ENCODE results near the gene NIN.

DNA sequence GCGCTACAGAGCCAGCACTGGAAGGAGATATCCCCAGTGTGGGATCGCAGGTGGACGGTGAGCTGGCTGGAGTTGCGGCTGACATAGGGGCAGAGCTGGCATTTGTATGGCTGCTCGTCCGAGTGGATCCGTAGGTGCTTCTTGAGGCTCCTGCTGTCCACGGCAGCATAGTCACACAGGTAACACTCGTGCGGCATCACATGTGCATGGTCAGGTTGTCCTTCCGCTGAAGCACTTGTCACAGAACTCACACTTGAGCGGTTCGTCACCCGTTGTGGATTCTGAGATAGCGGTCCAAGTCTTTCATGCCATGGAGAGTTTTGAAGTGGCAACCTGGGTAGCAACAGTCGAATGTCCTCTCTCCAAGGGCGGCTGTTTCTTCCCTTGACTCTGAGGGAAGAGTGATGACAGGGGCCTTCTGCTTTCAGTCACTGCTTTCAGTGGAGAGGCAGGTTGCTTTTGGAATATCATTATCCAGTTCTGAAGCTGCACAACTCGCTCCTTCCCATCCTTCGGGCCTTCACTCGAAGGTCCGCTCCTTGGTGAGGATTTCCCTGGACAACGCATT lies 125.9 kb downstream of the NIN start:
- TF ChIP-seq, protein P1, sequence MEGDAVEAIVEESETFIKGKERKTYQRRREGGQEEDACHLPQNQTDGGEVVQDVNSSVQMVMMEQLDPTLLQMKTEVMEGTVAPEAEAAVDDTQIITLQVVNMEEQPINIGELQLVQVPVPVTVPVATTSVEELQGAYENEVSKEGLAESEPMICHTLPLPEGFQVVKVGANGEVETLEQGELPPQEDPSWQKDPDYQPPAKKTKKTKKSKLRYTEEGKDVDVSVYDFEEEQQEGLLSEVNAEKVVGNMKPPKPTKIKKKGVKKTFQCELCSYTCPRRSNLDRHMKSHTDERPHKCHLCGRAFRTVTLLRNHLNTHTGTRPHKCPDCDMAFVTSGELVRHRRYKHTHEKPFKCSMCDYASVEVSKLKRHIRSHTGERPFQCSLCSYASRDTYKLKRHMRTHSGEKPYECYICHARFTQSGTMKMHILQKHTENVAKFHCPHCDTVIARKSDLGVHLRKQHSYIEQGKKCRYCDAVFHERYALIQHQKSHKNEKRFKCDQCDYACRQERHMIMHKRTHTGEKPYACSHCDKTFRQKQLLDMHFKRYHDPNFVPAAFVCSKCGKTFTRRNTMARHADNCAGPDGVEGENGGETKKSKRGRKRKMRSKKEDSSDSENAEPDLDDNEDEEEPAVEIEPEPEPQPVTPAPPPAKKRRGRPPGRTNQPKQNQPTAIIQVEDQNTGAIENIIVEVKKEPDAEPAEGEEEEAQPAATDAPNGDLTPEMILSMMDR (IDR thresholded peaks at IDR 0.05) = no peak
- TF ChIP-seq POLR2A (IDR thresholded peaks at IDR 0.05) = no peak
